NCI-H1092 treated with DMSO at 0.1 percent for 48 hours (cell line): Measurements from ENCODE around the gene NENF.

Source experiments
- DNase-seq: peaks from one replicate; lab custom pipeline; 2025; lab: John Stamatoyannopoulos, UW

NENF gene

DNA sequence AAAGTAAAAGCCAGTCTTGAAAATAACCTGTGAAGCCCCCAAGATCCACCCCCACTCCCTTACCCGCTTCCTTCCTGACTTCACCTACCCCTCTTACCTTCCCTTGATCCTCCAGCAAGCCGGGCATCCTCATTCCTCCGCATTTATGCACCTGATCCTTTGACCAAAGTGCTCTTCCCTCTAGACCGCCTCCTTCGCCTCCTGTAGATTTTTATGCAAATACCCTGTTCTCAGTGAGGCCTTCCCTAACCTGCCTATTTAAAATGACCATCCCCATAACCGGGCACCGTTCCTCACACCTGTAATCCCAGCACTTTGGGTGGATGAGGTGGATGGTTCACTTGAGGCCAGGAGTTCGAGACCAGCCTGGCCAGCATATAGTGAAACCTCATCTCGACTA lies 1.1 kb upstream of the NENF start:
- no peak for DNase-seq

GRCh38 chr1:212432272-212432660 lies 454 bp upstream of the NENF start:
- DNase-seq = no peak

GRCh38 chr1:212433577-212434462 lies 1.1 kb downstream of the NENF start:
- no peak for DNase-seq

DNA sequence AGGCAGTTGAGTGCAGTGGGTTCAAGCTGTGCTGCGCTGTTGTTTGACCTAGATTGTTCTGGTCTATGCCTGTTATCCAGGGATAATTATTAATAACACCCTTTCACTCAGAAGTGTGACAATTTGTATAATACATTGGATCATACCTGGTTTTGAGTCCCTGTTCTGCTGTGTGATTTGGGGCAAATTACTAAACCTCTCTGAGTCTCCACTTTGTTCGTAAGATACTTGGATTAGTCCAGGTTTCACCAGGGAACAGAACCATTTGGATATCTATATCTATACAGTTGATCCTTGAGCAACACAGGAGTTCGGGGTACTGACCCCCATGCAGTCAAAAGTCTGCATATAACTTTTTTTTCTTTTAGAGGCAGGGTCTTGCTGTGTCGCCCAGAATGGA lies 2.3 kb downstream of the NENF start:
- no peak for DNase-seq

DNA sequence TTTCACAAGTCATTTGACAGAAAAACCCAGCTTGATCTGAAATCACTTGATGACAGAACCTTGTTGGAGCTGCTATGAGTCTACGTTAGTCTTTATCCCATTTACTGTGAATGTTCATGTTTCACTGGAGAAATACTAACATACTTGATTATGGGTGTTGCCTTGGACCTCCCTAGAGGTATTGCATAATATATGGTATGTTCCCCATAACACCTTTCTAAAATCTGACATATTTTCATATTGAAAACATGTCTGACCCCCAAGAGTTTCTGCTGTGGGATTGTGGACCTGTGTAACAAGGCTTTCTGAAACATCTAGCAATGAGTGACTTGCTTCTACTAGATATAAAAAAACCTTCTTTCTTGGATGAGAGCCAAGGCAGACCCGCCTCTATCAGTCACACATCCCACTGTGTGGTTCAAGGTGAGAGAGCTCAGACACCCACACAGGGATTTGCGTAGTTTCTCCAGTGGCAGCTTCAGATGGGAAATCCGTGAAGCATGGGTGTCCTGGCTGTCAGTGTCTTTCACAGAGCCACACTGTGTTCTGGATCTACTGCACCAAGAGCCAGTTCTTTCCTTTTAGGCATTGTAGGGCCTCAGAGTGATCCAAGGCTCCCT lies 4.6 kb downstream of the NENF start:
- DNase-seq = no peak

GRCh38 chr1:212438831-212439237 lies 6.1 kb downstream of the NENF start:
- DNase-seq = no peak

GRCh38 chr1:212440419-212440818 lies 7.7 kb downstream of the NENF start:
- DNase-seq = no peak

- no peak for DNase-seq
These were observed 9.7 kb downstream of the NENF start for GRCh38 chr1:212442408-212442807.

- DNase-seq = no peak
These were observed 13.6 kb downstream of the NENF start for GRCh38 chr1:212446333-212446732.

- DNase-seq = no peak
These were observed 14.8 kb downstream of the NENF start for GRCh38 chr1:212447478-212447877.

DNA sequence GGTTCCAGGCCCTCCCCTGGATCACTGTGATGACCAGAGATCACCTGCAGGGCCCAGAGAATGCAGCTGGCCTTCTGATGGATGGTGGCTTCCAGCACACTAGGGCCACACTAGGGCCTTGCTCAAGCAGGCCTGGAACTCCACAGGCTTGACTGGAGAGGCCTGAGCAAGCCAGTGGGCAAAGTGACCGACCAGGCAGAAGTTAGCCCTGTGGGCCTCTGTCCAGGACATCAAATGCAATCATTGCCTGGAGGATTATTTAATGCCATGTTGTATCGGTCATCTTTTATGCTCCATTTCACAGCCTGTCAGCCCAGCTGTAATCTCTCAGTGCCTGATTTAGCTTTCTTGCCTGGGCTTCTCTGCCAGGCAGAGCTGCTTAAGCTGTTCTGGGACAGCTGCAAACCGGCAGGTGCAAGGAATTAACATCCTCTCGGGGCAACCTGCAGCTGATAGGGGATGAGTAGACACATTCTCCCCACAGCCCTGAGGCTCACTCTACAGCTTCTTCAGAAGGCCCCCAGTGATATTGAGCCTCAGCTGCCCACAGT lies 17.7 kb downstream of the NENF start:
- no peak for DNase-seq

DNA sequence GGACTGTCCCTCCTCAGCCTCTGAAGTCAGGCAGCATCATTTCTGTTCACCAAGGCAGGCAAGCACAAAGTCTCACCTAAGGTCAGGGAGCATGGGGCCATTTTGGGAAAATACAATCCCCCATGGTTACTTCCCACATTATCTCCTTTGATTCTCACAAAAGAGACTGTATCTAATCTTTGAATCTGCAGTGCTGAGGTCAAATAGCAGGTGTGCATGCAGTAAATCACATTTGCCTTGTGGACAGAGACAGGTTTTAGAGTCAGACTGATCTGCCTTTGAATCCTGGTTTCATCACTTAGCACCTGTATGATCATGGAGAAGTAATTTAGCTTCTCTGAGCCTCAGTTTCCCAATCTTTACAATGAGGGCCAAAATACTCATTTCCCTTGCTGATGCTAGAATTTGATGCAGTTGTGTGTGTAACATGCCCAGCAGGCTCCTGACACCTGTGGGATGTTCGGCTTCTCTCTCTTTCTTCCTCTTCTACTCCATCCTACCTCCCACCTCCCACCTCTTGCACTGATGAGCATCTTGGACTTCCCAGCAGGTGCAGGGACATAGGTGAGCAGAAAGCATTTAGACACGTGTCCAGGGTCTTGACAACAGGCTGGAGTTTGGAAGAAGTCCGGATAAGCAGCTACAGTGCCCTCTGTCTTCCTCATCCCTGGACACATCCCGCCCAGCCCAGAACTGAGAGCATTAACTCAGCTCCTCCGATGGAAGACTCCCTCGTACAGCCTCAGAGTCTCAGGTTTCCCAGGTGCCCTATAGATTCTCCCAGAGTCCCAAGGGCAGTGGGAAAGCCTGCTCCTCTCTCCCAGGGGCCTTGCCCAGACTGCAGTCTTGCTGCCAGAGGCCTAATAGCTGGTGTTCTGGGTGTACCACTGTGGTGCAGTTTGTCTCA lies 18.9 kb downstream of the NENF start:
- no peak for DNase-seq

DNA sequence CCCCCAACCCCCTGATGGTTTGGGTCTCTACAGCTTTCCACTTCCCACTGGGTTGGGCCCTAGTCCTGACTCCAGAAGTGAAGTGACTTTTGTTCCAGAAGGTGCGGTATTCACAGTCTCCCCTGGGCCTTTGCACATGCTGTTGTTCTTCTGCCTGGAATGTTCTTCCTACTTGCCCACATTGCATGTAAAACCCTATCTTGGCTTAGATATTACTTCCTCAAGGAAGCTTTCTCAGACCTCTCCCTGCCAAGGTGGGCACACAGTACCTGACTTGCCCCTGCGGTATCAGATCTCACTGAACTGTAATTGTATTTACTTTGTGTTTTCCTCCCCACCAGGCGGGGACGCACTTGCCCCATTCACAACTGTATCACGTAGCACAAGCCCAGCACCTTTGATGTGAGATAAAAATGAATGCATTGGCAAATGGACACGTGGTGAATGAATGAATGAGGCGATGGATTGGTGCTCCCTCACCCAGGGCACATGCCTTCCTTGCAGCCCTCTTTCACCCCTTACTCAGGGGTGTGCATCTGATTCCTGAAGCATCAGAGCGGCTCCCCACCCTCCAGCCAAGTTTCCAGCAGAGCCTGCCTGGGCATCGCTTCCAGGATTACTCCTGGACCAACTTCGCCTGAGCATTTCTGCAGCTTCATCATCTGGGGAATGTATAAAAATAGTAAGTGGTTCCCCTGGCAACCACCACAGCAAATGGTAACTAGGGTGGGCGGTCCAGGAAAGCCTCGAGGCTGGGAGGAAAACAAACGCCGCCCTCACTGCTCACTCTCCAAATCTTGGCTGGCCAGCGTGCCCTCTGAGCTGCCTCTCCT lies 19.8 kb downstream of the NENF start:
- no peak for DNase-seq

DNA sequence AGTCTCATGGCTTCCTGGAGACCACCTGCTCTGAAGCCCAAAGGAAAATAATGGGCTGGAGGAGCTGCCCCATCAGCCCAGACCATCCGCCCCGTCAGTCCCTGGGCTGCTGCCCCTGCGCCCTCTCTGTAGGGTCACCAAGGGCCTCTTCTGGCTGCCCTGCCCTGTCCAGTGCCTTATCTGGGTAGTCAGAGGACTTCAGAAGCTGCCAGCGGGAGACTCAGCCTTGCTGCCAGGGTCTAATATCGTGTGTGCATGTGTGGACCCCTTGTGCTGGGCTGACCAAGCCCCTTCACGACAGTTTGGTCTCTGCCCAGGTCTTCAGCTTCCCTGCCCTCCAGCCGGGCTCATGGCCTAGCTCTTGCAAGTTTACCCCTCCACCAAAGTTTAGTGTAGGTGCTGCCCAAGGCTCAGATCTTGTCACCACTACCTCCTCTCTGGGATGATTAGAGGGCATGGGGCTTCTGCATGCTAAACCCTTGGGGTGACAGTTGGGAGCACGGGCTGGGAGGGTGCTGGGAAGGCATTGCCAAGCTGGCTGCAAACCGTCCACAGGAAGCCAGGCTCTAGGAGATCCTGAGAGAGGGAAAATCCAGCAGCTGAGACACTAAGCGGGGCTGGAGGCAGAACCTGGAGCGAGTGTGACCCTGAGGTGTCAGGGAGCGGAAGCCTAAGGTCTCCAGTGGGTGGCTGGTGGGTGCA lies 20.6 kb downstream of the NENF start:
- DNase-seq = no peak

GRCh38 chr1:212454741-212455140 lies 22.0 kb downstream of the NENF start:
- DNase-seq = no peak

- DNase-seq = no peak
These were observed 22.7 kb downstream of the NENF start for GRCh38 chr1:212455401-212455800.

DNA sequence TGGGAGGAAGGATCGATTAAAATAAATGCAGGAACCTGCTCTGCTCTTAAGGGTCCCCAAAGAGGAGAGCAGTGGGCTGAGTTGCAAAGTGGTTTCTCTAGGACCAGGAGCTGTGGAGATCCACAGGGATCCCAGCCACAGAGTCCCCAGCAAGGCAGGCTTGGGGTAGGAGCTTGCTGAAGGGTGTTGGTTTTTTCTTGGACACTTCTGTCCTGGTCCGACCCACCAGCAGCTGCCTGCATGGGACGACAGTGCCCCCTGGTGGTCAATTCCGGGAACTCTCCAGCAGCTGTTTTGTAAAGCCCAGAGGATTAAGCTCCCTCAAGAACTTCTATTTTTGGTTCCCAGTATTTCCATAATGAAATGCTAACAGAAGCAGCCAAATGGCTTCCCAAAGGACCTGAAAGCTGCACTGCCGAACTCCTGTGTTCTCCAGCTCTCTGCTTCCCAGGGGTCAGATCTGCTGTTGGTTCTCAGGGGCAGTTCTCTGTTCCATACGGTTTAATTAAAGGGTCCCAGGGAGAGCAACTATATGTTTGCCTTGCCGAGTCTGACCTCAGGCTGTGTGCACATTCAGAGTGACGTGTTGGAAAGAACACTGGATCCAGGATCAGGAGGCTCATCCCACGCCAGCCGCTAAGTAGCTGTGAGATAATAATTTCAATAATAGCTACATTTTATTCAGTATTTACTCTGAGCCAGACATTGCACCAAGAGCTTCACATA lies 23.2 kb downstream of the NENF start:
- peak; percentile 71 for DNase-seq

DNA sequence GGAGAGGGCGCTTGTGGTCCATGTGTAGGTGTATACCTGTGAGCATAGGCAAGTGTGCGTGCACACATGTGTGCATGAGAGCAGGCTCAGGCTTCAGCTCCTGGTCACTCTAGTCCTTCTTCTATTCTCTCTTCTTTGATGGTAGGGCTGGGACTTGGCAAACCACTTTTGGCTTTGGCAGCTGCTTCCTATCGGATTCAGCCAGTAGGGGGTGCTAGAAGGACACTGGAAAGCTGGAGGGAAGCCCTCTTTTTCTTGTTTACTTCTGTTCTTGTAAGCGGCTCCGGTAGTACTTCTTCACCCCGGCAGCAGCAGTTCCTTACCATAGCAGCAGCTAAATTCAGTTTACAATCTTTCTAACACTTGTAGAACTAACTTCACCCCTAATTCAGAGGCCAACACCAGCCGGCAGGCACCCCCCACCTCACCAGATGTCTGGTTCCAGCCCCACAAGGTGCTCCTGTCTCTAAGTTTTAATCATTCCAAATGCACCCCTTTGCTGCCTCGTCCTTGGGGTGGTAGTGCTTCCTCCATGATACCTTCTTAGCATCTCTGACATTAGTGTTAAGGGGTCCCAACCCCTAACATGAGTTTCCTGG lies 25.1 kb downstream of the NENF start:
- DNase-seq = peak; percentile 44

- DNase-seq = no peak
These were observed 26.1 kb downstream of the NENF start for GRCh38 chr1:212458817-212459216.

DNA sequence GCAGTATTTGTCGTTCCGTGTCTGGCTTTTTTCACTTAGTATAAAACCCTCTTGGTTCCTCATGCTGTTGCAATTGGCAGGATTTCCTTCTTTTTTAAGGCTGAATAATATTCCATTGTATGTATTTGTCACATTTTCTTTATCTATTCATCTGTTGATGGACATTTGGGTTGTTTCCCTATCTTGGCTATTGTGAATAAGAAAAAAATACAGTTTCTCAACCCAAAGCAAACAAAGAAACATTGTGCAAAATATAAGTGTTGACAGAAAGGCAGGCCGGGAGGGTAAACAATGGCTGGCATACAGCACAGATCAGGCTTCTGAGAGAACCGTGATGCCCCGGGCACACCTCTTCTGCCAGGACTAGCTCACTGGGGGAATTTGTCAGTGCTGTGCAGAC lies 26.9 kb downstream of the NENF start:
- DNase-seq = no peak
